GM21576 (cell line): ENCODE results near the gene EXOC7.

Experiments used
- ATAC-seq: cut with Tn5 transposase; IDR thresholded peaks from one replicate; pipeline ENCODE4 v1.9.1; 2021; ENCODE audit warnings: mild to moderate bottlenecking, moderate library complexity; ENCODE audit not compliant: unreplicated experiment

EXOC7 gene

GRCh38 chr17:76122431-76123190 is 19.0 kb upstream of the EXOC7 start:
- no peak for ATAC-seq

- no peak for ATAC-seq
Observed at GRCh38 chr17:76121932-76122430, 18.4 kb upstream of the EXOC7 start.

GRCh38 chr17:76120658-76121008 is 17.0 kb upstream of the EXOC7 start:
- ATAC-seq = no peak

GRCh38 chr17:76119409-76120371 is 16.1 kb upstream of the EXOC7 start:
- ATAC-seq = no peak

- ATAC-seq = no peak
Observed at GRCh38 chr17:76115138-76115754, 11.7 kb upstream of the EXOC7 start.

GRCh38 chr17:76111956-76112355 is 8.4 kb upstream of the EXOC7 start:
- no peak for ATAC-seq

- ATAC-seq = no peak
Observed at GRCh38 chr17:76107509-76107908, 3.9 kb upstream of the EXOC7 start.

GRCh38 chr17:76106703-76107102 is 3.1 kb upstream of the EXOC7 start:
- no peak for ATAC-seq

- no peak for ATAC-seq
Observed at GRCh38 chr17:76104896-76105231, 1.3 kb upstream of the EXOC7 start.

- no peak for ATAC-seq
Observed at GRCh38 chr17:76104140-76104895, 731 bp upstream of the EXOC7 start.

- ATAC-seq = peak; percentile 5
Observed at GRCh38 chr17:76102944-76103273, 678 bp downstream of the EXOC7 start.

GRCh38 chr17:76097716-76098295 is 5.8 kb downstream of the EXOC7 start:
- no peak for ATAC-seq

- ATAC-seq = no peak
Observed at GRCh38 chr17:76095943-76096342, 7.6 kb downstream of the EXOC7 start.

GRCh38 chr17:76094046-76094445 is 9.5 kb downstream of the EXOC7 start:
- ATAC-seq = no peak

GRCh38 chr17:76092526-76093413 is 10.8 kb downstream of the EXOC7 start:
- ATAC-seq = no peak

GRCh38 chr17:76091526-76092286 is 11.9 kb downstream of the EXOC7 start:
- no peak for ATAC-seq

GRCh38 chr17:76090517-76091129 is 13.0 kb downstream of the EXOC7 start:
- no peak for ATAC-seq
